Measurements from ENCODE around the gene AGAP3.

The AGAP3 gene

DNA sequence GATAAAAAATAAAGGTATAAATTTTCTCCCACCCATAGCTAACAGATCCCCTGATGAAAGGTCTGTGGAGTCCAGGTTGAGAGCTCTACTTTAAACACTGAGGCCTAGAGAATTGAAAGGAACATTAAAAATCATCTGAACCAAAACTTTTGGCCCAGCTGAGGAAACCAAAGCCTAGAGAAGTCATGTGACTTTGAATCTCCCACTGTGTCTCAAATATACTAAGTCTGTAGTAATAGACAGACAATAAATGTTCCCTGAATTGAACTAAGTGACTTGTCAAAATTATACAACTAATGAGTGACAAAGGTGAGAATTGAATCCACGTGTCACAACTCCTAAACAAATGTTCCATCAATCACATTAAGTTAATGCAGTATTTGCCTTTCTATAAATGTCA is 75.5 kb downstream of the AGAP3 start:
- TF ChIP-seq POLR2AphosphoS5 (IDR thresholded peaks at IDR 0.05; ENCODE audit: low read depth, low read length) (no peak), FOXP2 (optimal IDR thresholded peaks at IDR 0.05; ENCODE audit: borderline replicate concordance, extremely low read depth, extremely low read length, insufficient read depth) (no peak), TAF1 (IDR thresholded peaks at IDR 0.05; ENCODE audit: borderline replicate concordance, insufficient read depth, low read length) (no peak), SIN3A (IDR thresholded peaks at IDR 0.05; ENCODE audit: borderline replicate concordance, insufficient read depth, low read length) (no peak)
- TF ChIP-seq, protein P1, sequence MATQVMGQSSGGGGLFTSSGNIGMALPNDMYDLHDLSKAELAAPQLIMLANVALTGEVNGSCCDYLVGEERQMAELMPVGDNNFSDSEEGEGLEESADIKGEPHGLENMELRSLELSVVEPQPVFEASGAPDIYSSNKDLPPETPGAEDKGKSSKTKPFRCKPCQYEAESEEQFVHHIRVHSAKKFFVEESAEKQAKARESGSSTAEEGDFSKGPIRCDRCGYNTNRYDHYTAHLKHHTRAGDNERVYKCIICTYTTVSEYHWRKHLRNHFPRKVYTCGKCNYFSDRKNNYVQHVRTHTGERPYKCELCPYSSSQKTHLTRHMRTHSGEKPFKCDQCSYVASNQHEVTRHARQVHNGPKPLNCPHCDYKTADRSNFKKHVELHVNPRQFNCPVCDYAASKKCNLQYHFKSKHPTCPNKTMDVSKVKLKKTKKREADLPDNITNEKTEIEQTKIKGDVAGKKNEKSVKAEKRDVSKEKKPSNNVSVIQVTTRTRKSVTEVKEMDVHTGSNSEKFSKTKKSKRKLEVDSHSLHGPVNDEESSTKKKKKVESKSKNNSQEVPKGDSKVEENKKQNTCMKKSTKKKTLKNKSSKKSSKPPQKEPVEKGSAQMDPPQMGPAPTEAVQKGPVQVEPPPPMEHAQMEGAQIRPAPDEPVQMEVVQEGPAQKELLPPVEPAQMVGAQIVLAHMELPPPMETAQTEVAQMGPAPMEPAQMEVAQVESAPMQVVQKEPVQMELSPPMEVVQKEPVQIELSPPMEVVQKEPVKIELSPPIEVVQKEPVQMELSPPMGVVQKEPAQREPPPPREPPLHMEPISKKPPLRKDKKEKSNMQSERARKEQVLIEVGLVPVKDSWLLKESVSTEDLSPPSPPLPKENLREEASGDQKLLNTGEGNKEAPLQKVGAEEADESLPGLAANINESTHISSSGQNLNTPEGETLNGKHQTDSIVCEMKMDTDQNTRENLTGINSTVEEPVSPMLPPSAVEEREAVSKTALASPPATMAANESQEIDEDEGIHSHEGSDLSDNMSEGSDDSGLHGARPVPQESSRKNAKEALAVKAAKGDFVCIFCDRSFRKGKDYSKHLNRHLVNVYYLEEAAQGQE (IDR thresholded peaks at IDR 0.05; ENCODE audit: insufficient read depth in 1 of 2, low read depth in 2 of 2, low read length in 2 of 2): no peak

DNA sequence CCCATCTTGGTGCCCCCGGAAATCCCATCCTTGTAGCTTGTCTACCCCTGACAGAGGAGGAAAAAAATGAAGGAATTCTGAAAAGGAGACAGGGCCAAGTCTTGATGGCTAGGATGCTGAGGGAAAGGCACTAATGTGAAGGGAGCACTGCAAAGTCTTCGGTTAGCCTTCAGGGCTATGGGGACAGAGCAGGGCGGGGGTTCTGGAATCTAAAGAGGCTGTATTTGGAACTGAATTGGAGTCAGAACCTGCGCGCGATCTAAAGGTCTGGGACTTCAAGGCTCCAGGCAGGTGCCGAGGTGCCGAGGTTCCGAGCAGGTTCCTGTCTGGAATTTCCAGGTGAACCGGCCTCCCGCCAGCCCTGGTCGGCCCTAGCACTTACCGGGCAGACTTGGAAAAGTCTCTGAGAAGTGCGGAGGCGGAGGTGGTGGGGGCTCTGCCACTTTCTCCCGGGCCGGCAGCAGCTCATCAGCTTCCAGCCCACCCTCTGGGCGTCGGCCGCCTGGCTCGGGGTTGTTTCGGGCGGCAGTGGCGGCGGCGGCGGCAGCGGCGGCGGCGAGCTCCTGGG is 80.4 kb downstream of the AGAP3 start:
- TF ChIP-seq TAF1 (IDR thresholded peaks at IDR 0.05; ENCODE audit: borderline replicate concordance, insufficient read depth, low read length) (no peak), FOXP2 (optimal IDR thresholded peaks at IDR 0.05; ENCODE audit: borderline replicate concordance, extremely low read depth, extremely low read length, insufficient read depth) (no peak), SIN3A (IDR thresholded peaks at IDR 0.05; ENCODE audit: borderline replicate concordance, insufficient read depth, low read length) (no peak), POLR2AphosphoS5 (IDR thresholded peaks at IDR 0.05; ENCODE audit: low read depth, low read length) (no peak)
- TF ChIP-seq, protein P1 (IDR thresholded peaks at IDR 0.05; ENCODE audit: insufficient read depth in 1 of 2, low read depth in 2 of 2, low read length in 2 of 2): no peak

DNA sequence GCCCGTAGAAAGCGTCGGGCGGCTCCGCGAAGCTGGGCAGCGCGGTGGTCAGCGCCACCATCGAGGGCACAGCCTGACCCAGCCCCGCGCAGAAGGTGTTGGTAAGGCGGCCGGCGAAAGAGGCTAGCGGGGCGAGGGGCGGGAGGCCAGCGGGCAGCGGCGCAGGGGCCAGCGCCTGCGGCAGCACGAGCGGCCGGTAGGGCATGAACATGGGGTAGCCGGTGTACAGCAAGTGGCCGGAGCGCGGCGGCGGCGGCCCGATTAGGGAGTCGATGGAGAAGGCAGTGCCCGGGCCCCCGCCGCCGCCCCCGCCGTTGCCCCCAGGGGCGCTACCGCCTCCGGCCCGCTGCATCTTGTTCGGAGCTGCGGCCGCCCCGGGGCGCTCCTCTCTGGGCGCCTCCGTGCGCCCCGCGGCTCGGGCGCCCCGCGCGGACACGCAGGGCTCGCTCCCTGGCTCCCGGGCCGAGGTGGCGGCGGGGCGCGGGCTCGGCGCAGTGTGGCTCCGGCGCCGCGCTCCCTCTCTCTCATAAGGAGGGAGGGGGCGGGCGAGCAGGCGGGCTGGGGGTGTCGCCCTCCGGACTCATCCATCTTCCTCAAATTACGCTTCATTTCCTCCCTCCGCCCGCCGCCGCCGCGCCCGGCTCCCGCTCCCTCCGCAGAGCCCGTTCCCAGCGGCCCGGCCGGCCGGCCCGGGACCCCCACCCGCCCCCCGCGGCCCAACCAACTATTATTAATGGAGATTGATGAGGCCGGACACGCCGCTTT is 81.1 kb downstream of the AGAP3 start, which contains the start of gene GBX1:
TSS of gene GBX1 (minus strand) at position 498 of the 765 bp plus-strand sequence. CDS start at position 352, 146 bp downstream.
- no peak for TF ChIP-seq POLR2AphosphoS5 (IDR thresholded peaks at IDR 0.05; ENCODE audit: low read depth, low read length)

DNA sequence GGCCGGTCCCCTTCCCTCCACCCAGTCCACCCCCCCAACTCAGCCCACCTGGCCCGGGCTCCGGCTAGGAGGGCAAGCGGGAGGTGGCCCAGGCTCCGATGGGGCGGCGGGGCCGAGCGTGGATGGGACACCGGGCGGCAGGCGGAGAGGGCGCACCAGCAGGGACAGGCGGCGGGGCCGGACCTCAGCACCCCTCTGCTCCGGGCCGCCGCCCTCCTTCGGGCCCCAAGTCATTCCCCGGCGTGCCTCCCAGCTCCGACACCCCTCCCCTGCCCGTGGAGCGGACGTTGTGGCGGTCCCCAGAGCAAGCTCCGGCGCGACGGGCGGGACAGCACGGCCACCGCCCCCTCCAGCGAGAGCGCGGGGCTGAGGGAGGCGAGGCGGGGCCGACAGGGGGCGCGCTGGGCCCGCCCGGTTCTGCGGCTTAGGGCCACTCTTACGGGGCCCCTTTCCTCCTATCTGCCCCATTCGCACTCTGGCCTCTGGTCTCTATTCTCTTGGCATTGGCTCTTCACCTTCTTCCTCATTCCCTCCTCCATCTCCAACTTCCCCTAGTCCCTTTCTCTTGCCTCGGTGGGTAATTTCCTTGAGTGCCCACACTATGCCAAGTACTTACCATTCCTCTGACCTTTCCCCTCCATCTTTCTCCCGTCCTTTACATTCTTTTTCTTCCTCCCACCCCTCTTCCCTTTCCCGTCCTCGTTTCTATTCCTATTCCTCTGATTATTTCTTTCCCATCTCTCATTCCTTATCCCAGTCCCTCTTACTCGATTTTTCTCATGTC is 81.9 kb downstream of the AGAP3 start:
- TF ChIP-seq FOXP2 (optimal IDR thresholded peaks at IDR 0.05; ENCODE audit: borderline replicate concordance, extremely low read depth, extremely low read length, insufficient read depth): no peak
- TF ChIP-seq, protein P1 (IDR thresholded peaks at IDR 0.05; ENCODE audit: insufficient read depth in 1 of 2, low read depth in 2 of 2, low read length in 2 of 2): no peak
- no peak for TF ChIP-seq POLR2AphosphoS5 (IDR thresholded peaks at IDR 0.05; ENCODE audit: low read depth, low read length)
- TF ChIP-seq TAF1 (IDR thresholded peaks at IDR 0.05; ENCODE audit: borderline replicate concordance, insufficient read depth, low read length): no peak
- no peak for TF ChIP-seq SIN3A (IDR thresholded peaks at IDR 0.05; ENCODE audit: borderline replicate concordance, insufficient read depth, low read length)

DNA sequence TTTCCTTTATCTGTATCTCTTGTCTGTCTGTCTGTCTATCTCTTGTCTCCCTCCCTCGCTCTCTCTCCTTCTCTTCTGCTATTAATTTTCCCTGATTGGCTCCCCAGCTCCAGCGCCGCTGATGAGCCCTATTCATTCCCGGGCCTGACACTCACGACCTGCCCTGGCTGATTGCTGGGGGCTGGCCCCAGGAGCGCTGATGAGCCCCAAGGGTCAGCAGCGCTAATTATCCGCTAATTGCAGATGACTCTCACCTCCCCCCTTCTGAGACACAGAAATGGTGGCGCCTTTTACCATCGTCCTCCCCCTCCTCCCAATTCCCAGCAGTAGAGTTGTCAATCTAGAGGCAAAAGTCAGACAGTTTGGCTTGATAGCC is 82.5 kb downstream of the AGAP3 start:
- TF ChIP-seq, protein P1 (IDR thresholded peaks at IDR 0.05; ENCODE audit: insufficient read depth in 1 of 2, low read depth in 2 of 2, low read length in 2 of 2): no peak
- TF ChIP-seq TAF1 (IDR thresholded peaks at IDR 0.05; ENCODE audit: borderline replicate concordance, insufficient read depth, low read length) (no peak), FOXP2 (optimal IDR thresholded peaks at IDR 0.05; ENCODE audit: borderline replicate concordance, extremely low read depth, extremely low read length, insufficient read depth) (no peak), POLR2AphosphoS5 (IDR thresholded peaks at IDR 0.05; ENCODE audit: low read depth, low read length) (no peak), SIN3A (IDR thresholded peaks at IDR 0.05; ENCODE audit: borderline replicate concordance, insufficient read depth, low read length) (no peak)

All from PFSK-1 (cell line).